ENCODE results near the gene PRDM2.

PRDM2 gene

DNA sequence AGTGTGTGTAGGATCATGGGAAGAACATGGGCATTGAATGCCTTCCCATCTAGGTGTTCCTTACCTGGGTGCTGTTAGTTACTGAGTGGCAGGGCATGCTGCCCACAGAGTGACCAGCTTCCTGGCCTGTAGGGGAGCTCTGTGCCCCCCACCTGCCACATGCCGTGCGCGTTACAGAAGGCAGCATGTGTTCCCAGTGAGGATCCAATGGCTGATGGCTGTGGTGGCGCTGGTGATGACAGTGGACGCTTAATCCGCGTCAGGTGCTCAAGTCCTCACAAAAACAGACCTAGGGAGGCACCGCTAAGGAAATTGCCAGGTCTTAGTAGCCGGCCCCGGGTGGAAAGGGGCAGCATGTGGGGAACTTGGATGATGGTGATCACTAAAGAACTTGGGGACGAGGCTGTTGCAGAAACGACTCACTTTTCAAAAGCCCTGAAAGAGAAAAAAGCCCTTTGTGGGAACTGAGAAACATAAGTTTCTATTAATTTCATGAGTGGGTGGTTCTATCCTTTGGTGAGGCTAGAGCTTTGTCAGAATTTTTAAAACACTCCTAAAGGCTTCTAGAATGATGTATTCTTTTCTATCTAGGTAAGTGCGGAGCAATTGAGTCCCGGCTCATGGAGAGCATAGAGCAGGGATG lies 93.2 kb downstream of the PRDM2 start:
- no peak for DNase-seq (ENCODE audit: low read depth)
- no peak overlapping the region for H3K4me3 ChIP-seq (ENCODE audit: low read depth, low read length)
- TF ChIP-seq, protein P1, sequence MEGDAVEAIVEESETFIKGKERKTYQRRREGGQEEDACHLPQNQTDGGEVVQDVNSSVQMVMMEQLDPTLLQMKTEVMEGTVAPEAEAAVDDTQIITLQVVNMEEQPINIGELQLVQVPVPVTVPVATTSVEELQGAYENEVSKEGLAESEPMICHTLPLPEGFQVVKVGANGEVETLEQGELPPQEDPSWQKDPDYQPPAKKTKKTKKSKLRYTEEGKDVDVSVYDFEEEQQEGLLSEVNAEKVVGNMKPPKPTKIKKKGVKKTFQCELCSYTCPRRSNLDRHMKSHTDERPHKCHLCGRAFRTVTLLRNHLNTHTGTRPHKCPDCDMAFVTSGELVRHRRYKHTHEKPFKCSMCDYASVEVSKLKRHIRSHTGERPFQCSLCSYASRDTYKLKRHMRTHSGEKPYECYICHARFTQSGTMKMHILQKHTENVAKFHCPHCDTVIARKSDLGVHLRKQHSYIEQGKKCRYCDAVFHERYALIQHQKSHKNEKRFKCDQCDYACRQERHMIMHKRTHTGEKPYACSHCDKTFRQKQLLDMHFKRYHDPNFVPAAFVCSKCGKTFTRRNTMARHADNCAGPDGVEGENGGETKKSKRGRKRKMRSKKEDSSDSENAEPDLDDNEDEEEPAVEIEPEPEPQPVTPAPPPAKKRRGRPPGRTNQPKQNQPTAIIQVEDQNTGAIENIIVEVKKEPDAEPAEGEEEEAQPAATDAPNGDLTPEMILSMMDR (IDR thresholded peaks at IDR 0.05; ENCODE audit: low read depth, low read length): no peak
- TF ChIP-seq MYC (IDR thresholded peaks at IDR 0.05; ENCODE audit: low read depth, low read length) (no peak), POLR2A (IDR thresholded peaks at IDR 0.05; ENCODE audit: extremely low read depth, insufficient read length) (no peak)

GRCh38 chr1:13794231-13795187 lies 94.5 kb downstream of the PRDM2 start:
- no peak for DNase-seq (ENCODE audit: low read depth)
- TF ChIP-seq, protein P2, sequence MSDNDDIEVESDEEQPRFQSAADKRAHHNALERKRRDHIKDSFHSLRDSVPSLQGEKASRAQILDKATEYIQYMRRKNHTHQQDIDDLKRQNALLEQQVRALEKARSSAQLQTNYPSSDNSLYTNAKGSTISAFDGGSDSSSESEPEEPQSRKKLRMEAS (IDR thresholded peaks at IDR 0.05; ENCODE audit: low read depth, low read length): no peak
- TF ChIP-seq, protein P1 (IDR thresholded peaks at IDR 0.05; ENCODE audit: low read depth, low read length): no peak
- TF ChIP-seq POLR2A (IDR thresholded peaks at IDR 0.05; ENCODE audit: extremely low read depth, insufficient read length) (no peak), MYC (IDR thresholded peaks at IDR 0.05; ENCODE audit: low read depth, low read length) (no peak)
- no peak overlapping the region for H3K4me3 ChIP-seq (ENCODE audit: low read depth, low read length)

GRCh38 chr1:13797397-13797796 lies 97.4 kb downstream of the PRDM2 start:
- TF ChIP-seq, protein P2 (IDR thresholded peaks at IDR 0.05; ENCODE audit: low read depth, low read length): no peak
- TF ChIP-seq POLR2A (IDR thresholded peaks at IDR 0.05; ENCODE audit: extremely low read depth, insufficient read length) (no peak), MYC (IDR thresholded peaks at IDR 0.05; ENCODE audit: low read depth, low read length) (no peak)
- TF ChIP-seq, protein P1 (IDR thresholded peaks at IDR 0.05; ENCODE audit: low read depth, low read length): no peak
- no peak overlapping the region for H3K4me3 ChIP-seq (ENCODE audit: low read depth, low read length)
- no peak for DNase-seq (ENCODE audit: low read depth)

DNA sequence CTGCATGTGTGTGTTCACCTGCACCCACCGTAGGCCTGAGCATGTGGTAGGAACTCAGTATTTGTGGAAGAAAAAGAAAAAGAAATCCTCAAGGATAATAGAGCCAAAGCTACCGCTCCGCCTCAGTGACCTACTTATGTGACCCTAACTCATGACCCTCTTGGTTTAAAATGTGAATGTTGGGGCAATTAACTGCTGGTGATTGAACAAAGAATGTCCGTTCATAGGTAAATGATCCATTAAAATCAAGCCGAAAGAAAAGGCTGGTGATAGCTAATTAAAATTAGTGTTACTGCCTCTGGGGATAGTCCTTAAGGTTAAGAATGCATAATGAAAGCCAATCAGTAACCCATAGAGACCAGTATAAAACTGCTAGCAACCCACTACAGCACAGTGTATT lies 98.1 kb downstream of the PRDM2 start:
- DNase-seq (ENCODE audit: low read depth): no peak

GRCh38 chr1:13799502-13800283 lies 99.7 kb downstream of the PRDM2 start:
- TF ChIP-seq POLR2A (IDR thresholded peaks at IDR 0.05; ENCODE audit: extremely low read depth, insufficient read length): no peak
- DNase-seq (ENCODE audit: low read depth): no peak
- no peak overlapping the region for H3K4me3 ChIP-seq (ENCODE audit: low read depth, low read length)

More for the DNA sequence above, 98.1 kb downstream of the PRDM2 start:
- H3K4me3 ChIP-seq (ENCODE audit: low read depth, low read length): no peak overlapping the region
- TF ChIP-seq, protein P2 (IDR thresholded peaks at IDR 0.05; ENCODE audit: low read depth, low read length): no peak
- TF ChIP-seq MYC (IDR thresholded peaks at IDR 0.05; ENCODE audit: low read depth, low read length): no peak
- TF ChIP-seq POLR2A (IDR thresholded peaks at IDR 0.05; ENCODE audit: extremely low read depth, insufficient read length): no peak
- TF ChIP-seq, protein P1 (IDR thresholded peaks at IDR 0.05; ENCODE audit: low read depth, low read length): no peak

- DNase-seq (ENCODE audit: low read depth): no peak
- no peak for TF ChIP-seq MYC (IDR thresholded peaks at IDR 0.05; ENCODE audit: low read depth, low read length)
- TF ChIP-seq, protein P1 (IDR thresholded peaks at IDR 0.05; ENCODE audit: low read depth, low read length): no peak
- TF ChIP-seq, protein P2 (IDR thresholded peaks at IDR 0.05; ENCODE audit: low read depth, low read length): no peak
- no peak for TF ChIP-seq POLR2A (IDR thresholded peaks at IDR 0.05; ENCODE audit: extremely low read depth, insufficient read length)
Measured at GRCh38 chr1:13801232-13801631, 101.2 kb downstream of the PRDM2 start.

More at GRCh38 chr1:13801232-13801631, 101.2 kb downstream of the PRDM2 start:
- H3K4me3 ChIP-seq (ENCODE audit: low read depth, low read length): no peak overlapping the region

Measured in NB4 (cell line).